Testis (tissue), 2 donors: ENCODE data around the gene ZBTB39.

Source experiments
- CTCF ChIP-seq, 3 experiments: fragments of 450-650 bp in 2 of 3; fragments of 200-600 bp in 1 of 3; sonication (generic) in 1 of 3; IDR thresholded peaks; one replicate each; pipeline ENCODE4 v1.5.1; 2016 to 2019; ENCODE audit warnings: antibody characterized with exemption in 3 of 3, mild to moderate bottlenecking in 2 of 3, moderate library complexity in 1 of 3
- POLR2A ChIP-seq: fragments of 450-650 bp; IDR thresholded peaks from one replicate; pipeline ENCODE4 v1.6.1; 2017; ENCODE audit warnings: antibody characterized with exemption, mild to moderate bottlenecking, moderate library complexity

DNA sequence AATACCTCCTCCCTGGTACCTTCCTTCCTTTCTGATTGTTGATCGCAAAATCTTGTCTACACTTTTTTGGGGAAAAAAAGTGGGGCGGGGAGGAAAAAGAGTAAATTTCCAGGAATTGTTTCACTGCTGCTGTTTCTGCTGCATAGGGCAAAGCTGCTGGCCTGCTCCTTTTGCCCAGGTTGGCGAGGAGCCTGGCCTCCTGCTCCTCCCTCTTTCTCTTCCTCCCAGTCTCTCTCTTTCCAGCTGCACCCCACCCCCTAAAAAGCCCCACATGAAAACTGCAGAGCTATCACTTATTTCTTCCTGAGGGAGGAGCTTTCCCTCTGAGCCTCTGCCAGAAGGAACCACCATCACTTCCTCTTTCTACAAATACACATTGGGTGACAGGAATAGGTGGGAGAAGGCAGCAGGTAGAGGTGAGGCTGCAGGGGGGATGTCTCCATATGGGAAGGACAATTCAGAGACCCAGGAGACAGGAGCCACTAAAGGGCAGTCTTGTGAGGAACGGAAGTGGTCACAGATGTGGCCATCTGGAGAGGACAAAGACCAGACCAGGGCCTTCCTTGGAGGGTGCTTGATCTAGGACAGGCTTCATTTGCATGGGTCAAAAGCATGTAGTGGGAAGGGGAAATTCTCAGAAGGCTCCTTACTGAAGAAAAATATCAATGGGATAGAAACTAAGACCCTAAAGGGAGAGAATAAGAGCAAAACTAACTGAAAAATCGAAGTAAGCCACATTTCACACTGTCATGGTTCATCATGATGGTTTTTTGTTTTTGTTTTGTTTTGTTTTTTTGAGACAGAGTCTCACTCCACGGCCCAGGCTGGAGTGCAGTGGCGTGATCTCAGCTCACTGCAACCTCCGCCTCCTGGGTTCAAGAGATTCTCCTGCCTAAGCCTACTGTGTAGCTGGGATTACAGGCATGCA lies 14.8 kb downstream of the ZBTB39 start:
- TF ChIP-seq POLR2A (no peak), CTCF (IDR thresholded peaks at IDR 0.05) (no peak)
